A673 (cell line): ENCODE data around the gene KRTAP5-6. TPM values are rescaled to one million over a fixed set of nuclear protein-coding genes. Genes with fewer than 3 reads are reported as not detected.
"Not testable (repeated sequence)": the region's sequence is repeated elsewhere in the genome, so short reads cannot be mapped to it uniquely, and the experiment has no call there.

ENCODE experiments used
- BruUV-seq: library from RNA; stranded (reverse); fragments of 400-500 nt; replicated peaks from 2 replicates; lab custom pipeline; 2021; lab: Mats Ljungman, UMichigan
- CTCF ChIA-PET: fragments of 300-600 bp; sonication (Branson Sonifier 250); formaldehyde crosslinking; loops from one replicate; lab custom pipeline; 2022; ENCODE audit warnings: antibody characterized with exemption; lab: Charles Lee
- POLR2A ChIA-PET: fragments of 300-600 bp; sonication (Branson Sonifier 250); formaldehyde crosslinking; loops from one replicate; lab custom pipeline; 2022; ENCODE audit warnings: antibody characterized with exemption; ENCODE audit not compliant: low non-redundant PET; lab: Charles Lee
- DNase-seq: peaks from one replicate; pipeline ENCODE4 v3.0.0-alpha.2; 2015; ENCODE audit warnings: low spot score
- H3K27ac ChIP-seq: fragments of 200-600 bp; sonication (generic); 2 replicates; pipeline ENCODE4 v1.5.1; 2016; ENCODE audit warnings: mixed run types, low read depth, mild to moderate bottlenecking, mixed read lengths, antibody characterized with exemption, low read length; ENCODE audit not compliant: poor library complexity, severe bottlenecking
- H3K27me3 ChIP-seq: fragments of 200-600 bp; sonication (generic); replicated peaks from 2 replicates; pipeline ENCODE4 v1.6.1; 2017; ENCODE audit warnings: mixed run types, low read depth, mild to moderate bottlenecking, mixed read lengths, antibody characterized with exemption, low read length; ENCODE audit not compliant: insufficient read depth, poor library complexity
- H3K36me3 ChIP-seq: fragments of 200-600 bp; sonication (generic); 2 replicates; pipeline ENCODE4 v1.6.1; 2016; ENCODE audit warnings: mixed run types, mild to moderate bottlenecking, mixed read lengths, antibody characterized with exemption, low read length; ENCODE audit not compliant: insufficient read depth, poor library complexity, severe bottlenecking
- H3K4me1 ChIP-seq: fragments of 200-600 bp; sonication (generic); 2 replicates; pipeline ENCODE4 v1.6.1; 2017; ENCODE audit warnings: mixed run types, mild to moderate bottlenecking, mixed read lengths, antibody characterized with exemption, low read length; ENCODE audit not compliant: insufficient read depth, poor library complexity, severe bottlenecking
- H3K4me3 ChIP-seq: fragments of 200-600 bp; sonication (generic); 2 replicates; pipeline ENCODE4 v1.5.1; 2016; ENCODE audit warnings: low read depth, mixed run types, mild to moderate bottlenecking, mixed read lengths, low read length; ENCODE audit not compliant: poor library complexity, severe bottlenecking
- H3K9me3 ChIP-seq: fragments of 200-600 bp; sonication (generic); 2 replicates; pipeline ENCODE4 v1.6.1; 2016; ENCODE audit warnings: mixed run types, low read depth, mild to moderate bottlenecking, mixed read lengths, antibody characterized with exemption, low read length; ENCODE audit not compliant: poor library complexity, severe bottlenecking
- CTCF ChIP-seq: fragments of 300-800, 200-600 bp; sonication (generic); conservative IDR thresholded peaks from 2 replicates; pipeline ENCODE4 v1.5.1; 2017; ENCODE audit warnings: low read depth, mild to moderate bottlenecking, antibody characterized with exemption, low read length, moderate library complexity, mixed read lengths
- EZH2 ChIP-seq: fragments of 200-600 bp; sonication (generic); IDR thresholded peaks from 2 replicates; pipeline ENCODE4 v1.6.1; 2017; ENCODE audit warnings: borderline replicate concordance, low read depth, mild to moderate bottlenecking, mixed read lengths, antibody characterized with exemption, low read length; ENCODE audit not compliant: poor library complexity, severe bottlenecking
- intact Hi-C: fragments of 100-400 bp; cut with micrococcal nuclease; formaldehyde crosslinking; loops from one replicate; pipeline ENCODE4 v1.10.0; 2022; ENCODE audit not compliant: unreplicated experiment
- total RNA-seq: library from RNA; stranded (reverse); gene quantifications from 2 replicates; pipeline ENCODE4 v1.2.3, GENCODE V29; 2021

The KRTAP5-6 gene
- total RNA-seq, 1 experiment from 2014 or later = not detected

GRCh38 chr11:1656670-1657069 is 40.3 kb upstream of the KRTAP5-6 start:
- DNase-seq = no peak
- no TSS peak for BruUV-seq
- Histone ChIP-seq H3K27ac (no peak overlapping the region), H3K36me3 (no peaks in the 10 kb centered on the region), H3K9me3 (no peaks in the 10 kb centered on the region), H3K27me3 (peaks cover 10% of the 10 kb centered on the region), H3K4me3 (no peak overlapping the region), H3K4me1 (no peaks in the 10 kb centered on the region)
- ChIA-PET POLR2A (no interaction called here), CTCF (no interaction called here)
- TF ChIP-seq EZH2 (no peak), CTCF (no peak)
- intact Hi-C loops = no loop called here

- Histone ChIP-seq H3K9me3 (no peaks in the 10 kb centered on the region), H3K4me3 (no peak overlapping the region), H3K36me3 (no peaks in the 10 kb centered on the region), H3K27me3 (peaks cover 10% of the 10 kb centered on the region), H3K4me1 (no peaks in the 10 kb centered on the region), H3K27ac (no peak overlapping the region)
- no TSS peak for BruUV-seq
- intact Hi-C loops = no loop called here
- TF ChIP-seq EZH2 (no peak), CTCF (no peak)
- DNase-seq = no peak
- CTCF ChIA-PET = no interaction called here
- POLR2A ChIA-PET = no interaction called here
These were observed 37.5 kb upstream of the KRTAP5-6 start for GRCh38 chr11:1659506-1659905.

- no TSS peak for BruUV-seq
- Histone ChIP-seq H3K4me3 (no peak overlapping the region), H3K4me1 (no peaks in the 10 kb centered on the region), H3K9me3 (no peaks in the 10 kb centered on the region), H3K27me3 (peaks cover 10% of the 10 kb centered on the region), H3K36me3 (no peaks in the 10 kb centered on the region), H3K27ac (no peak overlapping the region)
- ChIA-PET POLR2A (no interaction called here), CTCF (no interaction called here)
- intact Hi-C loops = no loop called here
- DNase-seq = no peak
- no peak for TF ChIP-seq CTCF
- TF ChIP-seq EZH2 = no peak
These were observed 36.7 kb upstream of the KRTAP5-6 start for GRCh38 chr11:1660111-1660867.

- DNase-seq = not testable (repeated sequence)
These were observed 35.3 kb upstream of the KRTAP5-6 start for GRCh38 chr11:1661454-1662269.

GRCh38 chr11:1662699-1663283 is 34.2 kb upstream of the KRTAP5-6 start:
- intact Hi-C loops, DNase-seq, H3K27ac ChIP-seq, BruUV-seq, H3K4me3 ChIP-seq, H3K9me3 ChIP-seq, H3K4me1 ChIP-seq, CTCF ChIA-PET, POLR2A ChIA-PET, H3K36me3 ChIP-seq: not testable (repeated sequence)
- peaks cover 10% of the 10 kb centered on the region for H3K27me3 ChIP-seq

More at GRCh38 chr11:1661454-1662269, 35.3 kb upstream of the KRTAP5-6 start:
- H3K27me3 ChIP-seq, intact Hi-C loops, H3K4me3 ChIP-seq, H3K4me1 ChIP-seq, CTCF ChIA-PET, POLR2A ChIA-PET, H3K9me3 ChIP-seq, H3K27ac ChIP-seq, H3K36me3 ChIP-seq, BruUV-seq: not testable (repeated sequence)
